Osteocyte (in vitro differentiated cells): ENCODE measurements around the gene DNASE1L2. TPM values are rescaled to one million over a fixed set of nuclear protein-coding genes. Genes with fewer than 3 reads are reported as not detected.
A peak's percentile ranks its signal among the peaks of the same experiment; 100 is the strongest.
"Not testable (repeated sequence)": the region's sequence is repeated elsewhere in the genome, so short reads cannot be mapped to it uniquely, and the experiment has no call there.

Experiments used
- DNase-seq: peaks from one replicate; pipeline ENCODE4 v3.0.0; 2021; ENCODE audit warnings: mixed read lengths; ENCODE audit not compliant: unreplicated experiment; ENCODE audit errors: extremely low spot score
- H3K27ac Mint-ChIP-seq: one replicate; pipeline ENCODE4 v1.8.0; 2021; ENCODE audit warnings: mild to moderate bottlenecking, mixed read lengths; ENCODE audit not compliant: unreplicated experiment
- H3K27me3 Mint-ChIP-seq: one replicate; pipeline ENCODE4 v1.8.0; 2021; ENCODE audit warnings: mixed read lengths; ENCODE audit not compliant: unreplicated experiment
- H3K36me3 Mint-ChIP-seq: one replicate; pipeline ENCODE4 v1.8.0; 2021; ENCODE audit warnings: mixed read lengths; ENCODE audit not compliant: unreplicated experiment
- H3K4me1 Mint-ChIP-seq: one replicate; pipeline ENCODE4 v1.8.0; 2021; ENCODE audit warnings: mixed read lengths; ENCODE audit not compliant: unreplicated experiment
- H3K4me3 Mint-ChIP-seq: one replicate; pipeline ENCODE4 v1.8.0; 2021; ENCODE audit warnings: mild to moderate bottlenecking, moderate library complexity, mixed read lengths; ENCODE audit not compliant: unreplicated experiment
- H3K9me3 Mint-ChIP-seq: one replicate; pipeline ENCODE4 v1.8.0; 2021; ENCODE audit warnings: mixed read lengths; ENCODE audit not compliant: unreplicated experiment
- total RNA-seq: library from RNA; stranded (reverse); gene quantifications from 2 replicates; pipeline ENCODE4 v1.2.1, GENCODE V29; 2021
- TF ChIP-seq, protein P1 (sequence below): fragments of 200-600 bp; sonication (generic); IDR thresholded peaks from 2 replicates; pipeline ENCODE4 v1.5.0; 2021; ENCODE audit warnings: antibody characterized with exemption, mild to moderate bottlenecking, moderate library complexity

The DNASE1L2 gene
- total RNA-seq, 1 donor from 2014 or later, result 1.7 TPM

DNA sequence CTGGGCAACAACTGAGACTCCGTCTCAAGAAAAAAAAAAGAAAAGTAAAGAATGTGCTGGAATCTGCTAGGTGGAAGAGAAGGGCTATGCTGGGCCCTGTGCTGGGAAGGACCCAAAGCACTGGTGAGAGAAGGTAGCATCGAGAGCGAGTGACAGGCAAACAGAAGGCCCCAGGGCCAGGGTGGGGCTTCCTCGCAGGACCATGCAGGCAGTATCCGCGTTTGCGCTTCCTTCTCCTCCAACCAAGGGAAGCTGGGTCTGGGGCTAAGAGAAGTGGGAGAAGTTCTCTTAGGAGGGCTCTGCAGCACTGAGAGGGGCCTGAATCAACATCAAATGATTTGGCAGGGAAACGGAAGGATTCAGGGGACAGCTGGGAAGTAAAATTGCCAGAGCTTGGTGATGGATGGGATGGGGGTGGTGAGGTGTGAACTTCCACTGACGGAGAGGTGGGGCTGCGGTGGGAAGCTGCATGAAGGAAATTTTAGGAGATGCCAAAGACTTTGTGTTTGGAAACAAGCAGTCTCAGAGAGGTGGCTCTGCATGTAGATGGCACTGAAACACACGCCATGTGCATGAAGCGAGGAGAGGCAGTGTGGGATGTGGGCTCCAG is 20.4 kb downstream of the DNASE1L2 start:
- TF ChIP-seq, protein P1, sequence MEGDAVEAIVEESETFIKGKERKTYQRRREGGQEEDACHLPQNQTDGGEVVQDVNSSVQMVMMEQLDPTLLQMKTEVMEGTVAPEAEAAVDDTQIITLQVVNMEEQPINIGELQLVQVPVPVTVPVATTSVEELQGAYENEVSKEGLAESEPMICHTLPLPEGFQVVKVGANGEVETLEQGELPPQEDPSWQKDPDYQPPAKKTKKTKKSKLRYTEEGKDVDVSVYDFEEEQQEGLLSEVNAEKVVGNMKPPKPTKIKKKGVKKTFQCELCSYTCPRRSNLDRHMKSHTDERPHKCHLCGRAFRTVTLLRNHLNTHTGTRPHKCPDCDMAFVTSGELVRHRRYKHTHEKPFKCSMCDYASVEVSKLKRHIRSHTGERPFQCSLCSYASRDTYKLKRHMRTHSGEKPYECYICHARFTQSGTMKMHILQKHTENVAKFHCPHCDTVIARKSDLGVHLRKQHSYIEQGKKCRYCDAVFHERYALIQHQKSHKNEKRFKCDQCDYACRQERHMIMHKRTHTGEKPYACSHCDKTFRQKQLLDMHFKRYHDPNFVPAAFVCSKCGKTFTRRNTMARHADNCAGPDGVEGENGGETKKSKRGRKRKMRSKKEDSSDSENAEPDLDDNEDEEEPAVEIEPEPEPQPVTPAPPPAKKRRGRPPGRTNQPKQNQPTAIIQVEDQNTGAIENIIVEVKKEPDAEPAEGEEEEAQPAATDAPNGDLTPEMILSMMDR, result no peak
- H3K27ac Mint-ChIP-seq, result peak overlapping the region; percentile 31
- no peaks in the 10 kb centered on the region for H3K9me3 Mint-ChIP-seq
- H3K4me1 Mint-ChIP-seq, result peaks cover 9% of the 10 kb centered on the region
- no peaks in the 10 kb centered on the region for H3K27me3 Mint-ChIP-seq
- H3K4me3 Mint-ChIP-seq, result no peak overlapping the region
- H3K36me3 Mint-ChIP-seq, result peaks cover 47% of the 10 kb centered on the region
- DNase-seq, result no peak

DNA sequence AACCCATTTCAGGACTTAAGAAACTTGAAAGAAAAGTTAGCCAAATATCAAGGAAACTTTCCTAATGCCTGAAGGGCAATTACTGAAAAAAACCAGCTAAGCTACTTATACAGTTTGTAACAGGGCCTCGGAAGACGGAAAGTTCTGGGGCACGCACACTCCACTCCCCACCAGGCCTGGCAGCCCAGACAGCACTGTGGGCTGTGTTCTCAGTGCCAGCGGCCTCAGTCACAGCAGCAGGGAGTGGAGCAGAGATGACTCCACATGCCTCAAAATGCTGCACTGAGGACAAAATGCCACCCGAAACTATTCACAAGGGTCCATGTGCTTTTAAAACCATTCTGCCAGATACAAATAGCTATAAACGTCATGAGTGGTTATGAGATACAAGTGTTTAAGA is 21.5 kb downstream of the DNASE1L2 start:
- no peaks in the 10 kb centered on the region for H3K9me3 Mint-ChIP-seq
- peaks cover 5% of the 10 kb centered on the region for H3K4me1 Mint-ChIP-seq
- TF ChIP-seq, protein P1, result no peak
- DNase-seq, result no peak
- no peaks in the 10 kb centered on the region for H3K27me3 Mint-ChIP-seq
- H3K27ac Mint-ChIP-seq, result no peak overlapping the region
- peaks cover 55% of the 10 kb centered on the region for H3K36me3 Mint-ChIP-seq
- no peak overlapping the region for H3K4me3 Mint-ChIP-seq

DNA sequence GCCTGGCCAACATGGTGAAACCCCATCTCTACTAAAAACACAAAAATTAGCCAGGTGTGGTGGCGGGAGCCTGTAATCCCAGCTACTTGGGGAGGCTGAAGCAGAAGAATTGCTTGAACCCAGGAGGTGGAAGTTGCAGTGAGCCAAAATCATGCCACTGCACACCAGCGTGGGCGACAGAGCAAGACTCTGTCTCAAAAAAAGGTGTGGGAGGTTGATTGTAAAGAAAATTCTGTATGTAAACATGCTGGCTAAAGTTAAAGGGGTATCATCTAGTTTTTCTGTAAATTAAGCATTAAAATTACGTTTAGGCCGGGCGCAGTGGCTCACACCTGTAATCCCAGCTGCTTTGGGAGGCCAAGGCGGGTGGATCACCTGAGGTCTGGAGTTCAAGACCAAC is 22.3 kb downstream of the DNASE1L2 start:
- not testable (repeated sequence) for H3K4me1 Mint-ChIP-seq, H3K27ac Mint-ChIP-seq, H3K4me3 Mint-ChIP-seq, H3K27me3 Mint-ChIP-seq, H3K9me3 Mint-ChIP-seq, DNase-seq
- peaks cover 51% of the 10 kb centered on the region for H3K36me3 Mint-ChIP-seq

DNA sequence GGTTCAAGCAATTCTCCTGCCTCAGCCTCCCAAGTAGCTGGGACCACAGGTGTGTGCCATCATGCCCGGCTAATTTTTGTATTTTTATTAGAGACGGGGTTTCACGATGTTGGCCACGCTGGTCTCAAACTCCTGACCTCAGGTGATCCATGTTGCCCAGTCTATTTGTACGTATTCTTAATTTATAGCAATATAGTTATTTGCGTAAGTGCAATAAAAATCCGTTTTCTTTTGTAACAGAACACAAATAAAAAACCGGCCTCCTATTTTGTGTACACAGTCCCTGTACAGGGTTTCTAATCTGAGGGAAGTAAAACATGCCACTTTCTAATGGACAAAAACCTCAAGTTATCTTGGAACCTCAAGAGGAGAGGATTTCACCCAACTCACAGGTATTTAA is 24.0 kb downstream of the DNASE1L2 start:
- peaks cover 42% of the 10 kb centered on the region for H3K36me3 Mint-ChIP-seq
- no peak for DNase-seq
- H3K27me3 Mint-ChIP-seq, result no peaks in the 10 kb centered on the region
- TF ChIP-seq, protein P1, result no peak
- no peaks in the 10 kb centered on the region for H3K9me3 Mint-ChIP-seq
- H3K27ac Mint-ChIP-seq, result no peak overlapping the region
- peaks cover 6% of the 10 kb centered on the region for H3K4me1 Mint-ChIP-seq
- H3K4me3 Mint-ChIP-seq, result no peak overlapping the region

DNA sequence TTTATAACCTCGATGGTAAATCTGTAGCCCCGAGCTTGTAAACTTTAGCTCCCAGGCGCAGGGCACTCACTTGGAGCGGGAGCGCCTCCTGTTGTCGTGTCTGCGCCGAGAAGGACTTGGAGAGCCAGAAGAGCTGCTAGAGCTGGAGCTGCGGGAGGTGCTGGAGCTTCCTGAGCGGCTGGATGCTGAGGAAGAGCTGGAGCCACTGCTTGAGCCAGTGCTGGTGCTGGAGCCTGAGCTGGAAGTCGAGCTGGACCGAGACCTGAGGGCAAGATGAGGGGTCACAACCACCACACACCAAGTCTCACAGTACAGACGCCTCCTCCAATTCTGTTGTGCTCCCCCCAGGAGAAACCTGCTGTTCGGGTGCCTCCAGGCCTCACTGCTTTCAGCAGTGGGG is 26.8 kb downstream of the DNASE1L2 start:
- H3K27ac Mint-ChIP-seq, result not testable (repeated sequence)

DNA sequence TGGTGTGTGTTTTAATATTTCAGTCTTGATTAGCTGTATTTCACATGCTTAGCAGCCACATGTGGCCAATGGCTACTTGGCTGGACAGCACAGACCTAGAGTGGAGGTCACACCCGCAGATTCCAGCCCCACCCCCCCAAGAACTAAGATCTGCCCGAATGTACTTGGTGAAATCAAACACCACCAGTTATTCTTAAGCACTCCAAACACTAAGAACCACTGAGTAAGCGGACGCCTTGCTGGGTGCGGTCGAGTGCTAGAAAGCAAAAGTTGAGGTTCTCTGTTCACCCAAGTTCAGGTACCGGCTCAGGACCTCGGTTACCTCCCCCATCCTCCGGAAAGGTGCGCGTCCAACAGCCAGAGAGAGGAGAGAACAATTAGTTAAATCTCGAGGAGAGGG is 30.6 kb downstream of the DNASE1L2 start:
- H3K27me3 Mint-ChIP-seq, DNase-seq, H3K9me3 Mint-ChIP-seq: not testable (repeated sequence)
- Mint-ChIP-seq H3K4me3 (peak overlapping the region; percentile 88), H3K4me1 (peaks cover 31% of the 10 kb centered on the region), H3K27ac (peak overlapping the region; percentile 72), H3K36me3 (peaks cover 10% of the 10 kb centered on the region)

More for the DNA sequence above, 26.8 kb downstream of the DNASE1L2 start:
- DNase-seq, H3K4me3 Mint-ChIP-seq, H3K27me3 Mint-ChIP-seq, H3K9me3 Mint-ChIP-seq: not testable (repeated sequence)
- H3K4me1 Mint-ChIP-seq, result peaks cover 18% of the 10 kb centered on the region
- peaks cover 24% of the 10 kb centered on the region for H3K36me3 Mint-ChIP-seq

DNA sequence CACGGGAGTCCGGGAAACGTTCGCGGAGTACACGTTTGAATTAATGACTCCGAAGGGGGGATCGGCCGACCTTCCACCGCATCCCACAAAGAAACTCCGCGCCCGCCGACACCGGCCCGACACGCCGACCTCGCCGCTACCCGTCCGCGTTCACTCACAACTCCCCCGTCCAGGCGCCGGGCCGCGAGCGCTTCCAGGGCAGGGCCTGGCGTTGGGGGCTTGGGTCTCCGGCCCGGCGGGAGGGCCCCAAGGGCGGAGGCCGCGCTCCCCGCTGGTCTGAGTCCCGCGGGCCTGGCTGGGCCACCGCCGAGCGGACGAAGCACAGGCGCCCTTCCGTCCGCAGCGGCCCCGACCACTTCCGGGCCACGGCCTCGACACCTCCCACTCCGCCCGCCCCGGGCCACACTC is 31.3 kb downstream of the DNASE1L2 start:
- Mint-ChIP-seq H3K4me3 (peak overlapping the region; percentile 88), H3K27ac (peak overlapping the region; percentile 98), H3K4me1 (peaks cover 31% of the 10 kb centered on the region)
- H3K36me3 Mint-ChIP-seq, DNase-seq, H3K9me3 Mint-ChIP-seq, H3K27me3 Mint-ChIP-seq: not testable (repeated sequence)
